ENCODE data around the gene U2AF2.

U2AF2 gene

DNA sequence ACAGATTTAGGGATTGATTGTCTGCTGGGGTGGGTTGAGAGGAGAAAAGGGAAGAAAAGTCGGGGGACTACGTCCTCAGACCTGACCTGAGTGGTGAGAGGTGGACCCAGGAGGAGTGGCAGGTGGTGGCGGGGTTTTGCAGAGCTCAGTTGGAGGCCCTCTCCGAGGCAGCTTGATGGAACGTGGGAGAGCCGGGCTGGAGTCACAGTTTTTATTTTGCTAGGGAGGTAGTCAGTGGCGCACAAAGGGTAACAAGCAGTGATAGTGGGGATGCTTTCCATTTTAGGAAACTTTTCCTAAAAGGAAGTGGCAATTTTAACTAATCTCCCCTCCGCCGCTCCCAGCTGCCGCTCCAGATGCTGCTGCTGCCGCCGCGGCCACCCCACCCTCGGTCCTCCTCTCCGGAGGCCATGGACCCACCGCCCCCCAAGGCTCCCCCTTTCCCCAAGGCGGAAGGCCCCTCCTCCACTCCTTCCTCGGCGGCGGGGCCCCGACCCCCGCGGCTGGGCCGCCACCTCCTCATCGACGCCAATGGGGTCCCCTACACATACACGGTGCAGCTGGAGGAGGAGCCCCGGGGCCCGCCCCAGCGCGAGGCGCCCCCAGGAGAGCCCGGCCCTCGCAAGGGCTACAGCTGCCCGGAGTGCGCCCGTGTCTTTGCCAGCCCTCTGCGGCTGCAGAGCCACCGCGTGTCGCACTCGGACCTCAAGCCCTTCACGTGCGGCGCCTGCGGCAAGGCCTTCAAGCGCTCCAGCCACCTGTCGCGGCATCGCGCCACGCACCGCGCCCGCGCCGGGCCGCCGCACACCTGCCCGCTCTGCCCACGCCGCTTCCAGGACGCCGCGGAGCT lies 12.5 kb upstream of the U2AF2 start:
- no peak for DNase-seq (ENCODE audit: extremely low read depth in 1 of 2, low read depth in 1 of 2)

DNA sequence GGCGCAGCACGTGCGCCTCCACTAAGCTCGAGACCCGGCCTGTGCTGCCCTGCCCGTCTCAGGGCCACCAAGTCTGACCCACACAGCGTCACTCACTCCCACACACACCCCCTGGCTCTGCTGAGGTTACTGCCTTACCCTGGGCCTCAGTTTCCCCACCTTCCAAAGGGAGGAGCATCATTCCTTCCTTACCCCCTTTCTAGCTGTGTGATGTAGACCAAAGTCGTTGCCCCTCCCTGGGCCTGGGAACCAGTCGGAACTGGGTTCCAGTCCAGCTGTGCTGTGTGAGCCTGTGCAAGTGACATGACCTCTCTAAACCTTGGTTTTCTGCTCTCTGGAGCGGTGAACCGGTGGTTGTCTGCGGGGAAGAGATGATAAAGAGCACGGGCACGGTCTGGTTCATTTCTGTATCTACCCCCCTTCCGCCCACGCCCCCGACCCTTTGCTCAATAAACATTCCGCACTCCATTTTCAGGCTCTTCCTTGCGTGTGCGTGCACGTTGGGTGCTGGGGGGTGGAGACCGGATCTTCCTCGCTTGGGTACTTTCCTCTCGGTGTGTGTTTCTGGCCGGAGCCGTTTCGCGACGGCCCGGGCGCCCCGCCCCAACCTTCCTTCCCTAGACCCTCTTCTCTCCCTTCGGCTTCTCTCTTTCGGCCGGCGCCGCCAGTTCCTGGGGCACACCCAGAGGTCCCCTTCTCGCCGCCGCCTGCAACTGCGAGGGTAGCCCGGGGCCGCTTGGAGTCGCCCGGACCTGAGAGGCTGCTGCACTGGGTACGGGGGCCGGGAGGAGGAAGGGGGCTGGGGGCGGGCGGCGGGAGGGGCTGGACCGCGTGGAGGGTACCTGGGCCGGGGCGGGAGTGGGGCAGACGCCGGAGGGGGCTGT lies 11.6 kb upstream of the U2AF2 start, which contains the start of gene ZNF581:
ZNF581 (plus strand) TSS at position 647 of the 884 bp plus-strand sequence. CDS start 923 bp downstream, outside the sequence.
- peak in 1 of 2 donors; percentile 63 for DNase-seq (ENCODE audit: extremely low read depth in 1 of 2, low read depth in 1 of 2)

DNA sequence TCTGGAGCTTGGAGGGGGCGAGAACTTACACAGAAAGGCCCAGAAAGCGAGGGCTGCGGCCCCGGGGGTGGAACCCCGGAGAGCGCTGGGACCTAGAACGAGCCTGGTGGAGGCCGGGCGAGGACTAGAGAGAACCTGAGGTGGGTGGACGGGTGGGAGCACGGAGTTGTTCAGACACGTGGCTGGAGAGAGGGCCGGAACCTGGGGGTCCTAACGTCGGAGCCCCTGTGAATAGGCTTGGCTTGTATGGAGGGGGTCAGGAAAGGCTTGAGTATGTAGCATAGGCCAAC lies 11.0 kb upstream of the U2AF2 start:
- no peak for DNase-seq (ENCODE audit: extremely low read depth in 1 of 2, low read depth in 1 of 2)

DNA sequence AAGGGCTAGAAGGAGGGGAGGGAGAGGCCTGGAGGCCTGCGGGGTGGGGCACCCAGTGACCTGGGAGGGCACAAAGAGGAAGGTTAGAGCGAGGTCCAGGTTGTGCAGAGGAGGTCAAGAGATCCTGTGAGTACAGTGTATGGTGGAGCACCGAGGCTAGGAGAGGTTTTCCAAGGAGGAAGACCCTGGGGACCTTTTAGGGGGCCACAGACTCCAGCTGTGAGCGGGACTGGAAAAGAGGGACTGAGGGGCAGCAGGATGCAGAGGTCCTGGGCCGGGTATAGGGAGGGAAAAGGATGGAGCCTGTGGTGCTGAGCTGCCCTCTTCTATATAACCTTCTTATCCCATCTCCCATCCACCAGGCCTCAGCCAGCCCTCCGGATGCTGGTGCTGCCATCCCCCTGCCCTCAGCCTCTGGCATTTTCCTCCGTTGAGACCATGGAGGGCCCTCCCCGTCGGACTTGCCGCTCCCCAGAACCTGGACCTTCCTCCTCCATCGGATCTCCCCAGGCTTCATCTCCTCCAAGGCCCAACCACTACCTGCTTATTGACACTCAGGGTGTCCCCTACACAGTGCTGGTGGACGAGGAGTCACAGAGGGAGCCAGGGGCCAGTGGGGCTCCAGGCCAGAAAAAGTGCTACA lies 10.5 kb upstream of the U2AF2 start:
- no peak for DNase-seq (ENCODE audit: extremely low read depth in 1 of 2, low read depth in 1 of 2)

DNA sequence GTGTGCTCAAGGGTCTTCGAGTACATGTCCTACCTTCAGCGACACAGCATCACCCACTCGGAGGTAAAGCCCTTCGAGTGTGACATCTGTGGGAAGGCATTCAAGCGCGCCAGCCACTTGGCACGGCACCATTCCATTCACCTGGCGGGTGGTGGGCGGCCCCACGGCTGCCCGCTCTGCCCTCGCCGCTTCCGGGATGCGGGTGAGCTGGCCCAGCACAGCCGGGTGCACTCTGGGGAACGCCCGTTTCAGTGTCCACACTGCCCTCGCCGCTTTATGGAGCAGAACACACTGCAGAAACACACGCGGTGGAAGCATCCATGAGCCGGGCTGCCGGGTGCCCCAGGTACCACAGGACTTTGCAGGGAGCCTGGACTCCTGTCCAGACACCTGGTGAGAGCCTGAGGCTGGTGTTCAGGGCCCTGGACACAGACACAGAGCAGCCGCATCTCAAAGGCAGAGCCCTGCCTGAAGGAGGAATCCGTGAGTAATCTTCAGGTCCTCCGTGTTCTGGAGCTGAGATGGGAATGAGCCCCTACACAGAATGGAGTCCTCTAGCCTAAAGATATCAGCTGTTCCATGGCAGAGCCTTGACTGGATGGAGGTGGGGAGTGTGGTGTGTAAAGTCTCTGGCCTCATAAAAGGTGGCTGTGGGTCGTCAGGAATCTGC lies 9.9 kb upstream of the U2AF2 start:
- no peak for DNase-seq (ENCODE audit: extremely low read depth in 1 of 2, low read depth in 1 of 2)

DNA sequence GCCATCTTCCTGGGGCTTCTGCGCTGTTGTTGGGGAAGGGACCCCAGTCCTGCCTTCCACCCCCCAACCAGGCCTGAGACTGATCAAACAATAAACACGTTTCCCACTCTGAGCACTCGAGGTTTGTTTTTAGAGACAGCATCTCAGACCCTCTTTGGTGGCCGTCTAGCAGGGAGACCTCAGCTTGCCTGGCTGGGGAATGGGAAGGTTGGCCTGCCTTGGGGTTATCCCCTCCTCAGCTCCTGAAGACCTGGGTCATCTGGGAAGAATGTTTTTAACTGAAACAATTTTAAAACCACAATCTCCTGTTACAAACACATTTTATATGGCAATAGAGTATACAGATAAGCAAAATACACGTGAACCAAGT lies 9.3 kb upstream of the U2AF2 start:
- DNase-seq (ENCODE audit: extremely low read depth in 1 of 2, low read depth in 1 of 2), result no peak

DNA sequence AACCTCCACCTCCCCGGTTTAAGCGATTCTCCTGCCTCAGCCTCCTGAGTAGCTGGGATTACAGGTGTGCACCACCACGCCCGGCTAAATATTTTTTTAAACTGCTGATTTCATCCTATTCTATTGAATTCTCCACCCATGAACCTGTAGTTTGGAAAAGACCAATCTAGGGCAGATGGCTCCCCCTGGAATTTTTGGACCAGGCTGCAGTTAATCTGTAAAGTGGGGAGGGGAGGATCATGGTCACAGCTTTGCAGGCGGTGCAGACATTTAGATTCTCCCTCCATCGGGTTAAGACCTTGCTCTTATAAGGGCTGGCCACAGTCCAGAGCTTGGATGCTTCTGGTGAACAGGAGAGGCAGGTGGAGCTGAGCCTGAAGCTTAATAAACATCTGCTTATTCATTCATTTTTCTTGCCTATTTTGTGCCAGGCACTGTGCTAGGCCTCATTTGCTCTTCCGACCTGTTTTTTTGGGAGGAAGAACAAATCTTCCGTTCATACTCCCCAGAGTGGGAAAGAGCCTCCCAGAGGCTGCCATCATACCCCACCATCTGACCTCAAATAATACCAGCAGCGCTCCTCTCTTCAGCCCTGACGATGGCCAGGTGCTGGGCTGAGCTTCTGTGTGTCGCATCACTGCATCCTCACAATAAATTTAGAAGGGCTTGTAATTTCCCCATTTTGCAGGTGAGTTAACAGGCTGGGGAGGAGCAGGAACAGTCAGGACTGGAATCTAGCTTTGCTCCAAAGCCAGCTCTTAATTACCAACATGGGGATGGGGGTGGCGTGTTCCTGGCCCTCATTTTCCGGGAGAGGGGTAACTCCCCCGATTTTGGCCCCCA lies 7.7 kb upstream of the U2AF2 start:
- no peak for DNase-seq (ENCODE audit: extremely low read depth in 1 of 2, low read depth in 1 of 2)

DNA sequence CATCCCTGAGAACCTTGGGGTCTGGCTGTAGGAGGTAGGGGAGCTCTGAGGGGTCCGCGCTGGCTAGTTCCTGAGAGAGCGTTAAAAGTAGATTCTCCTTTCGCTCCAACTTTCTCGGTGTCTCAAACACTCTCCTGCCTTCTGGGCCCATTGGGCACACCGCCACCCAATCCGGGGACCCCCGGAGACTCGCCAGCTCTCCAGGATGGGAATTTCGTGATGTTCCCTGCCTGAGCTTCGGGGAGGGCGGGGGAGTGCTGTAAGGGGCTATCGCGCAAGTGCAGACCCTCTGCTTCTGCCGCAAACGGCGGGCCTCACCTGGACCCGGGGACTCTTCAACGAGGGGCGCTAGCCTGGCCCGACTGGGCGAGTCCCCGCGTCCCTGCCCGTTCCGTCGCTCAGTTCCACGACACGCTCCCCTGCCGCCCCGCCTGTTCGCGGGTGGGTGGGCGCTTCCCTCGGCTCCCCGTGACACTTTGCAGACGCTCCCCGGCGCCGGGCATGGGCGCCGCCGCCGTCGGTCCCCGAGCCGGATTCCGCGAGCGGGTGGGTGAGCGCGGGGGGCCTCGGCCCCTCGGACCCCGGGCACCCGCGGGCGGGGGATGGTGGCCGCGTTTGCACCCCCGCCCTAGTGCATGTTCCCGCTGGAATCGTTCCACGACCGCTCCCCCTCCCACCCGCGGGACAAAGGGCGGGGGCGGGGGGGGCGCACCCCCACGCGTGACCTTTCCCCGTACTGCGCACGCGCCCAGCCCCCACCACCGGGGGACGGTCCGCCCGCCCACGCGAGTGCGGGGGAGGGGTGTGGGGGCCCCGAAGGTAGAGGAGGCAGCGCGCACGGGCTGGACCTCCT lies 6.9 kb upstream of the U2AF2 start, which contains the start of gene CCDC106:
CCDC106 (plus strand) TSS at position 481 of the 853 bp plus-strand sequence. CDS start 835 bp downstream, outside the sequence.
- no peak for DNase-seq (ENCODE audit: extremely low read depth in 1 of 2, low read depth in 1 of 2)

DNA sequence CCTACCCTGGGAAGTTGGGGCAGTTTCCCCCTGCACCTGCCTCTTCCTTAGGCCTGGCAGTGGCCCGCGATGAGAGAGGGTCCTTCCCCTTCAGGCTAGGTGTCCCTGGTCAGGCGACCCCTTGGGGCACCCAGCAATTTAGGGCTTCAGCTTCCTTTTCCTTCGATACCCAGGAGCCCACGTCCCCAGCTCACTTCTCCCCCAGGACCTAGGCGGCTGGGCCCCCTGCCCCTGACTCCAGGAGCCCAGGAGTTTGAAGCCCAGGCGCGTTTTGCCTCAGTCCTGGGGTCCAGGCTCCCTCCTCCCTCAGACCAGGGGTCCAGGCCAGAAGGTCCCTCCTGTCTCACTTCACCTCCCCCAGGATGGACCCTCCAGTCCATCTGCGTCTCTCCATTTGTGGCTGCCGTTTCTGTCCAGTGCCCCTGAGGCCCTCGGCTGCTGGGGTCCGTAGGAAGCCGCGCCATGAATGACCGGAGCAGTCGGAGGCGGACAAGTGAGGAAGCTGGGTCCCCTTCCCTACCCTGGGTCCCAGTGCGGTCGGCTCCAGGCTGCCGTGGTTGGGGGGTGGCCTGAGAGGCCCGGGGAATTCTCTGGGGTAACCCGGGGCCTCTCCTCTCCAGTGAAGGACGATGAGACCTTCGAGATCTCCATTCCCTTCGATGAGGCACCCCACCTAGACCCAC lies 6.1 kb upstream of the U2AF2 start:
- no peak for DNase-seq (ENCODE audit: extremely low read depth in 1 of 2, low read depth in 1 of 2)

DNA sequence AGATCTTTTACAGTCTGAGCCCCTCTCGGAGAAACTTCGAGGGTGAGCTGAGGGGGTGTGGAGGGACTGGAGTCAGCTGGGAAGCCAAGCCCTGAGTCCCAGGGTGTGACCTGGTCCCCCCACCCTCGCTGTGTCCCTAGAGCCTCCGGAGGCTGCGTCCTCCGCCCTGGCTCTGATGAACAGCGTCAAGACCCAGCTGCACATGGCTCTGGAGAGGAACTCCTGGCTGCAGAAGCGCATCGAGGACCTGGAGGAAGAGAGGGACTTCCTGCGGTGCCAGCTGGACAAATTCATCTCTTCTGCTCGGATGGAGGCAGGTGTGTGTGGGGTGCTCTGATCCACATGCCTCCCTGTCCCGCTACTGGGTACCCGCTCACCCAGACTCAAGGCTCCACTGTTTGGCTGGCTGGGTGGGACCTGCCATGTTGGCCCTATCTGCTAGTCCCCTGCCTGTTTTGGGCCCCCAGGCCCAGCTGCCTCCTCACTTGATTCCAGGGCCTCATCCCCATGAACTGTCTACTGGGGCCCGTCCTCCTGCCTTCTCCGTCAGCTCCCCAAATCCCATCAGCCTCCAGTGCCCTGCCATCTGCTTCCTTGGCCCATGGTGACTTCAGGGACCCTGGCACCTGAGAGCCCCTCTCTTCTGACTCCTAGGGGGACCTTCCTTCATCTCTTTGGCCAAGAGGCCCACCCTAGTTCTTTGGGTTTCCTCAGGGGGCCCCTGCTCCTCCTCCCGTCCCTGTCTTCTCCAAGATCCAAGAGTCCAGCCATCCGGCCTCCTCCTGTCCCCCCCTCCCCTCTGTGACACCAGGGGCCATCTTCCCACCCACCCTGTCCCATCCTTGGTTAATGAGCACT lies 5.3 kb upstream of the U2AF2 start:
- no peak for DNase-seq (ENCODE audit: extremely low read depth in 1 of 2, low read depth in 1 of 2)

DNA sequence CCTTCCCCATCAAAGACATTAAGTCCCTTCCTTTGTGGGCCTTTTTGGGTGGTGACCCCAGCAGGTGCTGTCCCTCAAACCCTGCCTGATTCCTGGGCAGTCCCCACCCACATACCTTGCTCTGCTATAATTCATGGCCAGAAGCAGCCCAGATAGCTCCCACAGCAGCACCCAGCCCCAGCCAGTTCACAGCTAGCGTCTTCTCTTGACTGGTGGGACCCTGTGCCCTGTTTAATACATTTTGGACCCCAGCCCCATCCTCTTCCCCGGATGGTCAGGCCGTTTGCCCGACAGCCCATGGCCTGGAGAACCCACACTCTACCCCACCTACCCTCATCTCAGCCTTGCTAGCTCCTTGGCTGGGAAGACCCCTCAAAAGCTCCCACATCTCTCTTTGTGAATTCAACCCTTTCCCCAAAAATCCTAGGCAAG lies 4.7 kb upstream of the U2AF2 start:
- DNase-seq (ENCODE audit: extremely low read depth in 1 of 2, low read depth in 1 of 2), result no peak

DNA sequence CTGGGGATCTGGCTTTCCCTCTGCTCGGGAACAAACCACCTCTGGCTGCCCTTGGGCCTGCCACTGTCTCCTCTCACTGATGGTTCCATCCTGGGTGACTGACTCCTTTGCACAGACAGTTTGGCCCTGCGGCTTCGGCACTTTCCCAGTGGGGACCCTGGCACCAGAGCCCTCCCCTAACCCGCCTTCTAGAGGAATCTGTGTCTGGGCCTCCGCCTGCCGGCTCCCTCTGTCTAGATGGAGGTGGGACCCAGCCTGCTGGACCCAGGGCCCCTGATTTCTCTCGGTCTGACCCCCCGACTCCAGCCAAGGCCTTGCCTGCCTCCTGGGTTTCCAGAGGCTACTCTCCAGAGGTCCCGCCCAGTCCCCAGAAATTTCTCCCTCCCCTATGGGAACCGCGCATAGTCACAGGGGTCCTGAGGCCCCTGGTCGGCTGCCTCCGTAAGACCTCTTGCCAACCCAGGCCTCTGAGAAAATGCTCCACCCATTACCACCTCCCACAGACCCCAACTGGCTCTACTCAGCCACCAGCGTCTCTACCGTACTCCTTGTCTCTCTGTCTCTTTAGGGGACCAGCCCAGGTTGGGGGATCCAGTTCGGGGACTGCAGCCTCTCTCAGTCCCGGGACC lies 4.1 kb upstream of the U2AF2 start:
- no peak for DNase-seq (ENCODE audit: extremely low read depth in 1 of 2, low read depth in 1 of 2)

DNA sequence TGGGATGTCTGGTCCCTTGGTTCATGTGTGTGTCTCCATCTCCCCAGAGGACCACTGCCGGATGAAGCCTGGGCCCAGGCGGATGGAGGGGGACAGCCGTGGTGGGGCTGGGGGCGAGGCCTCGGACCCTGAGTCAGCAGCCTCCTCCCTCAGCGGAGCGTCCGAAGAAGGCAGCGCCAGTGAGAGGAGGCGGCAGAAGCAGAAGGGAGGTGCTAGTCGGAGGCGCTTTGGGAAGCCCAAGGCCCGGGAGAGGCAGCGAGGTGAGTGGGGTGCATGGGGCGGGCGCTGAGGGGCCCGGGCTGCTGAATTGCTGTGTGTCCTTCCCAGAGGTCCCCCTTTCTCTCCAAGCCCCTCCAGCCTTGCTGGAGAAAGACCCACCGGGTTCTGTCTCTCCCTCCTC lies 3.6 kb upstream of the U2AF2 start:
- no peak for DNase-seq (ENCODE audit: extremely low read depth in 1 of 2, low read depth in 1 of 2)

DNA sequence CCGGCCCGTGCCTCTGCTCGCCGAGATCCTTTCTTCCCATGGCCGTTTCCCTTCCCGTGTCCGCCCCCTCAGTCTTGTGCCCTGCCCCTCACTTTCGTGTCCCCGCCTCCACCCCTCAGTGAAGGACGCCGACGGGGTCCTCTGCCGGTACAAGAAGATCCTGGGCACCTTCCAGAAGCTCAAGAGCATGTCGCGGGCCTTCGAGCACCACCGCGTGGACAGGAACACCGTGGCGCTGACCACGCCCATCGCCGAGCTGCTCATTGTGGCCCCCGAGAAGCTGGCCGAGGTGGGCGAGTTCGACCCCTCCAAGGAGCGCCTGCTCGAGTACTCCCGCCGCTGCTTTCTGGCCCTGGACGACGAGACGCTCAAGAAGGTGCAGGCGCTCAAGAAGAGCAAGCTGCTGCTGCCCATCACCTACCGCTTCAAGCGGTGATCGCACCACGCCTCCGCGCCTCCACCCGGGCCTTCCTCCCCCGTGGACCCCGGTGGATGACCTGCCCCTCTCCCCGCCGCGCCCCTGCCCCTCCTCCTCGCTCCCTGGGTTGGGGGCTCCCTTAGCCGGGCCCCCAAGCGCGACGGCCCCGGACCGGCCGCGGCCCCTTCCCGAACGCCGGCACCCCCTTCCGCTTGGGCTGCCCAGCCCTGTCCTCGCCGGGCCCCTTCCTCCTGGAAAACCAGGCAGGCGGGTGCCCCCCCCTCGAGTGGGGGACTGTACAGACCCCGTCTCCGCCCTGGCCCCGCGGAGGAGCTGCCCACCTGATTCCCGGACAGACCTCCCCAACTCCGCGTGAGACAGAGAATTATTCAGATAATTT lies 2.3 kb upstream of the U2AF2 start:
- no peak for DNase-seq (ENCODE audit: extremely low read depth in 1 of 2, low read depth in 1 of 2)

DNA sequence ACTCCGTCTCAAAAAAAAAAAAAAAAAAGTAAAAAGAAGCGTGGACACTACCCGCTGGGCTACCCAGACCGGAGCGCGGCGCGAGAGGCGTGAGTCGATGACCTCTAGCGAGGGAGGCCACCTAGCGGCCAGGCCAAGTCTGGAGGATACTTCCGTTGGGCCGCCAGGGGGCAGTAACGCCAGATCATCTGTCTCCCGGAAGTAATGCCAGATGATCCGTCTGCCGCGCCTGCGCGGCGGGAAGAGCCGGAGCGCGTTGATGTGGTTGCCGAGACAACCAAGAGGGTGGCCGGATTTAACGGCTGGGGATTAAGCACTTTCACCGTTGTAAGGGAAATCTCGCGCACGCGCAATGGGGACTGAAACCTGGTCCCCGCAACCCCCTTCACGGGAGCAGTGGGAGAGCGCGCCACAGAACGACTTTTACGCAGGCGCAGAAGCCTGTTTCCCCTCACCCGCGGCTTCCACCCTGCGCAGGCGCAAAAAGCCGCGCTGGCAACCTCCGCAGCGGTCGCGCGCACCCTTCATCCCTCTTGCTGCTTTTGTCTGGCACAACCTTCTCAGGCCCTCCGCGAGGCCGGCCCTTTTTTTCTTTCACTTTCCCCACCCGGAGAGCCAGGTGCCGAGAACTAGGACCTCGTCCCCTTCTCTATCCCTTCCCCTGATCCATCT lies 1.0 kb upstream of the U2AF2 start:
- peak; percentile 98 to 100 for DNase-seq (ENCODE audit: extremely low read depth in 1 of 2, low read depth in 1 of 2)

All from activated CD8-positive, alpha-beta memory T cell treated with anti-CD3 and anti-CD28 coated beads for 1 hour (primary cell).